Neural cell (in vitro differentiated cells): Measurements from ENCODE around the gene DENND1A. TPM values are rescaled to one million over a fixed set of nuclear protein-coding genes. Genes with fewer than 3 reads are reported as not detected.

Source experiments
- H2AFZ ChIP-seq: fragments of 200-600, 300-800 bp; sonication (generic), shearing (Covaris generic); 2 replicates; pipeline ENCODE4 v1.6.0; 2014; ENCODE audit warnings: low read depth, mild to moderate bottlenecking, antibody characterized with exemption, low read length, moderate library complexity
- H3F3A ChIP-seq: fragments of 200-600 bp; shearing (Covaris generic); 2 replicates; pipeline ENCODE4 v1.6.1; 2016; ENCODE audit warnings: mild to moderate bottlenecking, moderate library complexity, mixed read lengths, antibody characterized with exemption, low read length; ENCODE audit not compliant: insufficient read depth, poor library complexity, severe bottlenecking
- H3K27ac ChIP-seq: fragments of 200-600, 300-800 bp; sonication (generic), shearing (Covaris generic); 2 replicates; pipeline ENCODE4 v1.5.1; 2014; ENCODE audit warnings: mild to moderate bottlenecking, low read length, moderate library complexity
- H3K27me3 ChIP-seq: fragments of 300-800, 200-600 bp; sonication (generic), shearing (Covaris generic); 2 replicates; pipeline ENCODE4 v1.6.0; 2014; ENCODE audit warnings: mild to moderate bottlenecking, low read depth, low read length, moderate library complexity; ENCODE audit not compliant: insufficient read depth
- H3K36me3 ChIP-seq: fragments of 300-800, 200-600 bp; sonication (generic), shearing (Covaris generic); 2 replicates; pipeline ENCODE4 v1.5.1; 2014; ENCODE audit warnings: mild to moderate bottlenecking, antibody characterized with exemption, low read length, moderate library complexity; ENCODE audit not compliant: insufficient read depth
- H3K4me2 ChIP-seq: fragments of 300-800, 200-600 bp; sonication (generic), shearing (Covaris generic); 2 replicates; pipeline ENCODE4 v1.6.0; 2014; ENCODE audit warnings: mild to moderate bottlenecking, low read length
- H3K4me3 ChIP-seq: fragments of 300-800, 200-600 bp; sonication (generic), shearing (Covaris generic); 2 replicates; pipeline ENCODE4 v1.5.1; 2014; ENCODE audit warnings: mild to moderate bottlenecking, low read length, moderate library complexity
- H3K79me2 ChIP-seq: fragments of 200-600 bp; shearing (Covaris generic); replicated peaks from 2 replicates; pipeline ENCODE4 v1.6.0; 2014; ENCODE audit warnings: mild to moderate bottlenecking, low read length, moderate library complexity; ENCODE audit not compliant: insufficient read depth
- H3K9ac ChIP-seq: fragments of 300-800, 200-600 bp; sonication (generic), shearing (Covaris generic); 2 replicates; pipeline ENCODE4 v1.6.1; 2016; ENCODE audit warnings: mild to moderate bottlenecking, low read length, mixed read lengths
- H3K9me2 ChIP-seq: fragments of 200-600 bp; shearing (Covaris generic); 2 replicates; pipeline ENCODE4 v1.6.1; 2016; ENCODE audit warnings: mild to moderate bottlenecking, low read length, mixed read lengths; ENCODE audit not compliant: insufficient read depth
- H3K9me3 ChIP-seq: fragments of 200-600, 300-800 bp; sonication (generic), shearing (Covaris generic); 2 replicates; pipeline ENCODE4 v1.6.1; 2016; ENCODE audit warnings: mild to moderate bottlenecking, mixed run types, low read length, moderate library complexity, mixed read lengths
- H4K20me1 ChIP-seq: fragments of 200-600 bp; shearing (Covaris generic); 2 replicates; pipeline ENCODE4 v1.6.1; 2016; ENCODE audit warnings: mild to moderate bottlenecking, mixed run types; ENCODE audit not compliant: insufficient read depth
- CTCF ChIP-seq: fragments of 450-650 bp; IDR thresholded peaks from 2 replicates; pipeline ENCODE4 v1.5.1; 2014; ENCODE audit warnings: antibody characterized with exemption, mild to moderate bottlenecking, moderate library complexity; ENCODE audit not compliant: poor library complexity, severe bottlenecking
- EP300 ChIP-seq: fragments of 450-650 bp; conservative IDR thresholded peaks from 2 replicates; pipeline ENCODE4 v1.6.1; 2014; ENCODE audit warnings: antibody characterized with exemption, mild to moderate bottlenecking, moderate library complexity; ENCODE audit not compliant: poor library complexity, severe bottlenecking
- EZH2 ChIP-seq: fragments of 200-600, 300-800 bp; shearing (Covaris generic), sonication (generic); IDR thresholded peaks from 2 replicates; pipeline ENCODE4 v1.6.1; 2014; ENCODE audit warnings: antibody characterized with exemption, low read length, borderline replicate concordance, mild to moderate bottlenecking; ENCODE audit not compliant: insufficient read depth, poor library complexity, severe bottlenecking
- MXI1 ChIP-seq: fragments of 450-650 bp; conservative IDR thresholded peaks from 2 replicates; pipeline ENCODE4 v1.6.1; 2014; ENCODE audit warnings: antibody characterized with exemption, mild to moderate bottlenecking; ENCODE audit not compliant: poor library complexity, severe bottlenecking
- POLR2AphosphoS5 ChIP-seq: IDR thresholded peaks from 2 replicates; pipeline ENCODE4 v1.6.1; 2012
- RAD21 ChIP-seq: fragments of 450-650 bp; conservative IDR thresholded peaks from 2 replicates; pipeline ENCODE4 v1.6.1; 2014; ENCODE audit warnings: antibody characterized with exemption, mild to moderate bottlenecking, moderate library complexity
- REST ChIP-seq: IDR thresholded peaks from 2 replicates; pipeline ENCODE4 v1.6.1; 2012; ENCODE audit warnings: borderline replicate concordance
- SMC3 ChIP-seq: fragments of 450-650 bp; conservative IDR thresholded peaks from 2 replicates; pipeline ENCODE4 v1.6.1; 2014; ENCODE audit warnings: antibody characterized with exemption, mild to moderate bottlenecking, moderate library complexity; ENCODE audit not compliant: poor library complexity
- TAF1 ChIP-seq: IDR thresholded peaks from 2 replicates; pipeline ENCODE4 v1.6.1; 2012; ENCODE audit warnings: low read depth
- polyA plus RNA-seq: library from polyadenylated mRNA; depleted of rRNA; stranded (reverse); fragments of >200 nt; gene quantifications from 2 replicates; pipeline ENCODE4 v1.2.3, GENCODE V29; 2014

DENND1A gene
- polyA plus RNA-seq, 1 donor from 2014 or later = 2.3 TPM

DNA sequence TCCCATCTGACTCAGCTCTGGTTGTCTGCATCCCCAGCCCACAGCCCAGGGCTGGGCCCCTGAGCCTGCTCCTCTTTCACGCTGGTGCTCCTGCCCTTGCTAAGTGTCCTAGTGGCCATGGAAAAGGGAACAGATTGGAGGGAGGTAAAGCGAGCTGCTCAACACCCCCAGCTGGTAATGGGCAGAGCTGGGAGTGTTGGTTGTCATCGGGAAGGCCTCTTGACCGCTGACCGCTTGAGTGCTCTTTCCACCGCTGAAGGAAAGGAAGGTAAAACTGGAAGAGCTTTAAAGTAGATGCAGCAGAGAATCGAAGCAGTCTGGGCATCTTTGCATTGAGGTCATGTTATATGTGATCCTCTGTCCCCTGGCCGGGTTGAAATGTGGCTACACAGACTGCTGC is 513.8 kb downstream of the DENND1A start:
- no peaks in the 10 kb centered on the region for H3K9me2 ChIP-seq
- no peaks in the 10 kb centered on the region for H3K9me3 ChIP-seq
- H3K79me2 ChIP-seq = no peaks in the 10 kb centered on the region
- no peak overlapping the region for H3K27ac ChIP-seq
- H3F3A ChIP-seq = no peaks in the 10 kb centered on the region
- H3K27me3 ChIP-seq = no peaks in the 10 kb centered on the region
- TF ChIP-seq EZH2 (no peak), REST (no peak), CTCF (no peak)
- no peaks in the 10 kb centered on the region for H3K36me3 ChIP-seq
- no peak overlapping the region for H3K9ac ChIP-seq
- H3K4me2 ChIP-seq = no peak overlapping the region
- no peak overlapping the region for H2AFZ ChIP-seq
- H3K4me3 ChIP-seq = no peak overlapping the region
- no peaks in the 10 kb centered on the region for H4K20me1 ChIP-seq

DNA sequence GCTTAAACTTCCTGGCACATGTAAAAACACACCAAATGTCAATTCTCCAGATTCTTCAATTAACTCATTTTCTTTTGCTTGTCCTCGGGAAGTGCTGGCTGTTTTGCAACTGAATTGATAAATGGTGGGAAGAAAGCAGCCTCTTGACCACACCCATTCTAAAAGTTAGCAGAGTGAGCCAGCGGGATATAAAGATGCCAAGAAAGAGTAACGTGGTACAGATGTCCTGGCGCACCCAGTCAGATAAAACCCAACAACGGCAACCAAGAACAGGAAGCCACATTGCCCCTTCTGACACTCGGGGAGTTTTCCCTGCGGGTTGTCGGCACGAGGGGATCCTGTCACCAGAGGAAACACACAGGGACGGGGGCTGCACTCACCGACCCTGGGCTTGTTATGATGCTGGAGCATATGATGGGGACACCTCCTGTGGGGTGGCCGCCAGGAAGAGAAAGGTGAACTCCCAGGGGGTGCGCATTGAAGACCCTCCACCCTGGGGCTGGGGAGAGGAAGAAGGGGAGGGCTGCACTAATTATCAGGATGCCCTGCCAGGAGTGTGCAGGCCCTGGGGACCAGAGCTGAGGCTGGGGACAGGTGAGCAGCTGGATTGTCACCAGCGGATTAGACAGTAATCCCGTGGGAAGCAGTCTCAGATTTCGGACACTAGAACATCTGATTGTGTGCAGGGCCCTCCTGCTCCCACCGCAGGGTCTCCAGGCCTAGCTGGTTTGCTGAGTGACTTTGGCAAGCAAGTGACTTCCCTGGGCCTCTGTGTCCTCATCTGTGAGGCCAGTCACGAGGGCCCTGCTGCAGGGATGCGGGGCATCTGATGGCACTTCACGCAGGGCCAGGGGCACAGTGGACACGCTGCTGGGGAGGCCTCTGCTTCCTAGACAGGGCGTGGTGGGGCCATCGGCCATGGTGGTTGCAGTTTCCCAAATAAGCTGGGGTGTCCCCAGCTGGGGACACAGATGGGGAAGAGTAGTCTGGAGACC is 514.7 kb downstream of the DENND1A start:
- H4K20me1 ChIP-seq = no peaks in the 10 kb centered on the region
- H3K9ac ChIP-seq = no peak overlapping the region
- TF ChIP-seq MXI1 (no peak), TAF1 (no peak), REST (no peak), EZH2 (no peak), EP300 (no peak), POLR2AphosphoS5 (no peak), SMC3 (no peak), CTCF (no peak), RAD21 (no peak)
- no peaks in the 10 kb centered on the region for H3K36me3 ChIP-seq
- no peaks in the 10 kb centered on the region for H3K9me3 ChIP-seq
- no peaks in the 10 kb centered on the region for H3F3A ChIP-seq
- no peak overlapping the region for H3K4me2 ChIP-seq
- no peak overlapping the region for H2AFZ ChIP-seq
- no peaks in the 10 kb centered on the region for H3K27me3 ChIP-seq
- no peak overlapping the region for H3K4me3 ChIP-seq
- no peak overlapping the region for H3K27ac ChIP-seq
- H3K79me2 ChIP-seq = no peaks in the 10 kb centered on the region
- no peaks in the 10 kb centered on the region for H3K9me2 ChIP-seq
